Left renal pelvis (tissue), 4 donors: ENCODE results near the gene PPM1M. TPM values are rescaled to one million over a fixed set of nuclear protein-coding genes. Genes with fewer than 3 reads are reported as not detected.

Experiments used
- DNase-seq, 4 donors: peaks; one replicate each; pipeline ENCODE4 v3.0.0-alpha.2; 2013; ENCODE audit warnings: low read depth in 4 of 4, low spot score in 3 of 4
- polyA plus RNA-seq, 4 donors: library from polyadenylated mRNA; unstranded; fragments of 120-200 nt; gene quantifications; one replicate each; pipeline ENCODE4 v1.2.1, GENCODE V29; 2013; ENCODE audit not compliant: insufficient read length in 4 of 4

Gene PPM1M
- polyA plus RNA-seq, result 10 to 100 TPM; 18.4 to 33.8 (median 21.1) TPM

GRCh38 chr3:52245322-52246263 is at the start of gene PPM1M:
PPM1M (plus strand) TSS chr3:52245759; CDS start chr3:52245825, 66 bp downstream.
- DNase-seq, result no peak

- no peak for DNase-seq
Observed at GRCh38 chr3:52195823-52196331, 49.7 kb upstream of the PPM1M start.

GRCh38 chr3:52196977-52197376 is 48.6 kb upstream of the PPM1M start:
- no peak for DNase-seq

GRCh38 chr3:52197499-52197841 is 48.1 kb upstream of the PPM1M start:
- DNase-seq, result no peak

- peak; percentile 81 to 90 (median 87) for DNase-seq
Observed at GRCh38 chr3:52197842-52198625, 47.5 kb upstream of the PPM1M start, which contains the start of gene ALAS1. ALAS1 (plus strand) TSS chr3:52198160; CDS start chr3:52199242, 1,082 bp downstream.

- DNase-seq, result no peak
Observed at GRCh38 chr3:52198643-52199608, 46.6 kb upstream of the PPM1M start.

GRCh38 chr3:52200981-52201679 is 44.4 kb upstream of the PPM1M start:
- DNase-seq, result no peak

- no peak for DNase-seq
Observed at GRCh38 chr3:52202384-52203077, 43.0 kb upstream of the PPM1M start.

- DNase-seq, result no peak
Observed at GRCh38 chr3:52203701-52204100, 41.9 kb upstream of the PPM1M start.

- no peak for DNase-seq
Observed at GRCh38 chr3:52204337-52205073, 41.1 kb upstream of the PPM1M start.

- DNase-seq, result no peak
Observed at GRCh38 chr3:52205727-52206372, 39.7 kb upstream of the PPM1M start.

- DNase-seq, result no peak
Observed at GRCh38 chr3:52208556-52208955, 37.0 kb upstream of the PPM1M start.

GRCh38 chr3:52210037-52210436 is 35.5 kb upstream of the PPM1M start:
- DNase-seq, result no peak

GRCh38 chr3:52210550-52211046 is 35.0 kb upstream of the PPM1M start:
- DNase-seq, result no peak

GRCh38 chr3:52211268-52211891 is 34.2 kb upstream of the PPM1M start:
- DNase-seq, result no peak

GRCh38 chr3:52213005-52213404 is 32.6 kb upstream of the PPM1M start:
- no peak for DNase-seq

GRCh38 chr3:52213901-52214300 is 31.7 kb upstream of the PPM1M start:
- DNase-seq, result no peak
